Panc1 (cell line): ENCODE measurements around the gene SCARF1. TPM values are rescaled to one million over a fixed set of nuclear protein-coding genes. Genes with fewer than 3 reads are reported as not detected.

Experiments
- ATAC-seq: fragments of 200-7000 bp; cut with Tn5 transposase; 2 replicates; pipeline ENCODE4 v1.9.1; 2020; ENCODE audit warnings: mild to moderate bottlenecking, moderate library complexity
- BruUV-seq: library from RNA; stranded (reverse); fragments of 400-500 nt; replicated peaks from 2 replicates; lab custom pipeline; 2021; lab: Mats Ljungman, UMichigan
- CTCF ChIA-PET: fragments of 300-600 bp; sonication (Branson Sonifier 250); formaldehyde crosslinking; loops from one replicate; lab custom pipeline; 2022; ENCODE audit warnings: antibody characterized with exemption; lab: Charles Lee
- POLR2A ChIA-PET: fragments of 300-600 bp; sonication (Branson Sonifier 250); formaldehyde crosslinking; loops from one replicate; lab custom pipeline; 2022; ENCODE audit warnings: antibody characterized with exemption; lab: Charles Lee
- DNase-seq: peaks from one replicate; pipeline ENCODE4 v3.0.0-alpha.2; 2010; ENCODE audit warnings: low read depth, low spot score
- H3K27ac ChIP-seq: 2 replicates; pipeline ENCODE4 v1.5.1; 2011; ENCODE audit warnings: mild to moderate bottlenecking, low read length, inconsistent platforms
- H3K27me3 ChIP-seq: fragments of 200-500 bp; sonication (Bioruptor generic); 2 replicates; pipeline ENCODE4 v1.6.0; 2014; ENCODE audit warnings: low read length, inconsistent platforms; ENCODE audit not compliant: control insufficient read depth, insufficient read depth
- H3K36me3 ChIP-seq: fragments of 200-500 bp; sonication (Bioruptor generic); 2 replicates; pipeline ENCODE4 v1.5.1; 2014; ENCODE audit warnings: inconsistent platforms, mild to moderate bottlenecking, low read length, moderate library complexity; ENCODE audit not compliant: control insufficient read depth, insufficient read depth
- H3K4me1 ChIP-seq: 2 replicates; pipeline ENCODE4 v1.5.1; 2011; ENCODE audit warnings: inconsistent platforms, mild to moderate bottlenecking, low read length, moderate library complexity; ENCODE audit not compliant: control insufficient read depth, insufficient read depth
- H3K4me3 ChIP-seq, 2 experiments: 2 replicates each; pipeline ENCODE4 v1.5.1; 2011 to 2012; ENCODE audit warnings: low read depth in 2 of 2, low read length in 2 of 2, mild to moderate bottlenecking in 2 of 2, inconsistent platforms in 1 of 2, moderate library complexity in 1 of 2
- H3K9me3 ChIP-seq: fragments of 200-500 bp; sonication (Bioruptor generic); 2 replicates; pipeline ENCODE4 v1.5.1; 2014; ENCODE audit warnings: low read depth, mild to moderate bottlenecking, inconsistent platforms, low read length, moderate library complexity; ENCODE audit not compliant: control insufficient read depth, insufficient read depth
- POLR2AphosphoS5 ChIP-seq: IDR thresholded peaks from 2 replicates; pipeline ENCODE4 v1.6.1; 2012; ENCODE audit warnings: mild to moderate bottlenecking, low read depth, low read length, moderate library complexity
- REST ChIP-seq, 2 experiments: IDR thresholded peaks; 2 replicates each; pipeline ENCODE4 v1.6.1; 2011 to 2012; ENCODE audit warnings: low read depth in 2 of 2, control low read depth in 1 of 2, low read length in 1 of 2, mild to moderate bottlenecking in 1 of 2, moderate library complexity in 1 of 2; ENCODE audit not compliant: insufficient read depth in 1 of 2
- SIN3A ChIP-seq: IDR thresholded peaks from 2 replicates; pipeline ENCODE4 v1.6.1; 2012; ENCODE audit warnings: low read depth, mild to moderate bottlenecking, low read length, moderate library complexity, borderline replicate concordance; ENCODE audit not compliant: insufficient read depth
- TCF7L2 ChIP-seq: IDR thresholded peaks from 2 replicates; pipeline ENCODE4 v1.6.1; 2011; ENCODE audit warnings: mild to moderate bottlenecking, low read depth, low read length, inconsistent platforms
- in situ Hi-C: cut with HindIII; loops from 2 replicates; pipeline ENCODE4 v1.10.0; 2016; ENCODE audit warnings: low sequenced_read_pairs, low pct_unique_long_range_greater_than_20kb
- intact Hi-C: fragments of 100-400 bp; cut with micrococcal nuclease; formaldehyde crosslinking; loops from one replicate; pipeline ENCODE4 v1.10.0; 2022; ENCODE audit not compliant: unreplicated experiment
- total RNA-seq: library from RNA; stranded (reverse); gene quantifications from one replicate; pipeline ENCODE4 v1.2.1, GENCODE V29; 2021; ENCODE audit not compliant: unreplicated experiment
- TF ChIP-seq, protein P1 (sequence below): fragments of 450-650 bp; IDR thresholded peaks from 2 replicates; pipeline ENCODE4 v1.5.1; 2017; ENCODE audit warnings: mild to moderate bottlenecking

The SCARF1 gene
- total RNA-seq, 1 experiment from 2014 or later, result 6.6 TPM

DNA sequence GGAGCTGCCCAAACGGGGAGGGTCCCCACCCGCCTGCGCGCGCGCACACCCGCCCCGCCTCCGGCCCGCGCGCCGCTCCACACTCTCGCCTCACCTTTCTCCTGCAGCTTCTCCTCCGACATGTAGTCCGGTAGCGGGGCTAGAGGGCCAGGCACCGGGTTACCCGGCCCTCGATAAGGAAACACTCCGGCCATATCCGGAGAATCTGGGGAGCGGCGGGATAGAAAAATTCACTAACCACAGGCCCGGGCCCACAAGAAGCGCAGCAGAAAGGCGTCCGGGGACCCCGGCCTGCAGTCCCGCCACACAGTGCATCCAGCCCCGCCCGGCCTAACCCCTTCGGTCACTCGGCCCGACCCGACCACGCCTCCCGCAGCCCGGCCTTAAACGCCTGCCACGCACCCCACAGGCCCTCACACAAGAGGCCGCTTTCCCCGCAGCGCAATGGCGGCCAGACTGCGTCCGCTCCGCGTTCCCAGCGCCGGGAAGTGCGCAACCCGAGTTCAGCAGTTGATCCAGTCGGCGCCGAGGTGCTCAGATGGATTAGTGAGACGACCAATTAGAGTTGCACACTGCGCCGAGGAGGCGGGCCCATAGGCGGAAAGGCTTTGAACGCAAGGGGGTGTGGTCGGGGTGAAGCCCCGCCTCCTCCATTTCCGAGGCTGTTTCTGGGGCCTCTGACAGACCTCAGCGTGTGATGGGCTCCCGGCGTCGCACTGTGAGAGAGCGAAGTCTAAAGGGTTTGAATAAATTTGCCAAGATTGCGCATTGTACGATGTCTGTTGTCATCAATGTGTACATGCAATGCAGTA, 39.1 kb upstream of the SCARF1 start, which contains the start of gene PRPF8:
PRPF8 (minus strand) TSS at position 490 of the 812 bp plus-strand sequence; CDS start at position 194, 296 bp downstream.
- H3K36me3 ChIP-seq, result peaks cover 17% of the 10 kb centered on the region
- BruUV-seq, result no TSS peak
- 0 out of 2 replicates have a peak, but pooled peaks cover 2% of the 10 kb centered on the region for H3K4me1 ChIP-seq
- peak within 1 kb of the TSS; percentile 84 to 86 for H3K4me3 ChIP-seq
- no peaks in the 10 kb centered on the region for H3K27me3 ChIP-seq
- intact Hi-C loops, result no loop called here
- TF ChIP-seq REST (IDR thresholded peaks at IDR 0.05; ENCODE audit: insufficient read depth in 1 of 2, low read depth in 2 of 2, low read length in 1 of 2) (no peak), TCF7L2 (peak; percentile 98), POLR2AphosphoS5 (peak; percentile 90)
- ATAC-seq, result peak; percentile 99
- H3K27ac ChIP-seq, result peak within 1 kb of the TSS; percentile 85
- peak; percentile 94 for DNase-seq
- ChIA-PET POLR2A (no interaction called here), CTCF (interaction anchor here (0.8 kb wide), 1 partner anchor 15 kb away, joined by 3 read pairs; no protein-coding TSS in a partner anchor)
- H3K9me3 ChIP-seq, result no peaks in the 10 kb centered on the region
- in situ Hi-C loops, result no loop called here

DNA sequence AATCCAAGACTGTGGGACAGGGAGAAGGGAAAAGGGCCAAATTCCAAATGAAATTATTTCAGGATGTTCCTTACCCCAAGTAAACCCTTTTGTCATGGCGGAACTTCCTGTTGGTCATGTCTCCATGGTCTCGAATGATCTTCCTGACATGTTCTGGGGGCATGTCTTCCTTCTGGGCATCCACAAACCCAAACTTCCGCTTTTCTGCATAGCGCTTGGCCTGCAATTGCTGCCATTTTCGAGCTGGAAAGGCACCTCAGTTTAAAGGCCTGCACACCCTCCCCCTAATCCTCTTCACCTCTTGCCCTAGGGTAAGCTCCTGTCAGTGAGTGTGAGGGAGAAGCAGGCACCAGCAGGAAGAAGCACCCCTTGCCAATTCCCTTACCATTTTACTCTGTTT, 37.9 kb upstream of the SCARF1 start:
- Histone ChIP-seq H3K4me1 (0 out of 2 replicates have a peak, but pooled peaks cover 2% of the 10 kb centered on the region), H3K4me3 (peak overlapping the region; percentile 84 to 86), H3K27ac (peak overlapping the region; percentile 85; the same call in 1 of the 2 replicates), H3K9me3 (no peaks in the 10 kb centered on the region), H3K36me3 (peaks cover 28% of the 10 kb centered on the region), H3K27me3 (no peaks in the 10 kb centered on the region)
- no peak for TF ChIP-seq SIN3A
- TF ChIP-seq TCF7L2, result no peak
- no peak for TF ChIP-seq REST (IDR thresholded peaks at IDR 0.05; ENCODE audit: insufficient read depth in 1 of 2, low read depth in 2 of 2, low read length in 1 of 2)
- TF ChIP-seq POLR2AphosphoS5, result no peak
- TF ChIP-seq, protein P1, sequence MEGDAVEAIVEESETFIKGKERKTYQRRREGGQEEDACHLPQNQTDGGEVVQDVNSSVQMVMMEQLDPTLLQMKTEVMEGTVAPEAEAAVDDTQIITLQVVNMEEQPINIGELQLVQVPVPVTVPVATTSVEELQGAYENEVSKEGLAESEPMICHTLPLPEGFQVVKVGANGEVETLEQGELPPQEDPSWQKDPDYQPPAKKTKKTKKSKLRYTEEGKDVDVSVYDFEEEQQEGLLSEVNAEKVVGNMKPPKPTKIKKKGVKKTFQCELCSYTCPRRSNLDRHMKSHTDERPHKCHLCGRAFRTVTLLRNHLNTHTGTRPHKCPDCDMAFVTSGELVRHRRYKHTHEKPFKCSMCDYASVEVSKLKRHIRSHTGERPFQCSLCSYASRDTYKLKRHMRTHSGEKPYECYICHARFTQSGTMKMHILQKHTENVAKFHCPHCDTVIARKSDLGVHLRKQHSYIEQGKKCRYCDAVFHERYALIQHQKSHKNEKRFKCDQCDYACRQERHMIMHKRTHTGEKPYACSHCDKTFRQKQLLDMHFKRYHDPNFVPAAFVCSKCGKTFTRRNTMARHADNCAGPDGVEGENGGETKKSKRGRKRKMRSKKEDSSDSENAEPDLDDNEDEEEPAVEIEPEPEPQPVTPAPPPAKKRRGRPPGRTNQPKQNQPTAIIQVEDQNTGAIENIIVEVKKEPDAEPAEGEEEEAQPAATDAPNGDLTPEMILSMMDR, result no peak
- ChIA-PET CTCF (no interaction called here), POLR2A (interaction anchor here (0.7 kb wide), 1 partner anchor 26 kb away, joined by 5 read pairs; no protein-coding TSS in a partner anchor)
- no TSS peak for BruUV-seq
- no peak for DNase-seq
- no peak for ATAC-seq
- intact Hi-C loops, result no loop called here
- in situ Hi-C loops, result no loop called here
